ENCODE results near the gene GSTT2. TPM values are rescaled to one million over a fixed set of nuclear protein-coding genes. Genes with fewer than 3 reads are reported as not detected.

The GSTT2 gene
- total RNA-seq, 2 experiments from 2014 or later = not detected

- H3K4me1 Mint-ChIP-seq = peaks cover 14% of the 10 kb centered on the region
- POLR2A ChIA-PET = no interaction called here
- CTCF ChIA-PET = no interaction called here
Observed at GRCh38 chr22:24007253-24008021, 27.5 kb downstream of the GSTT2 start.

DNA sequence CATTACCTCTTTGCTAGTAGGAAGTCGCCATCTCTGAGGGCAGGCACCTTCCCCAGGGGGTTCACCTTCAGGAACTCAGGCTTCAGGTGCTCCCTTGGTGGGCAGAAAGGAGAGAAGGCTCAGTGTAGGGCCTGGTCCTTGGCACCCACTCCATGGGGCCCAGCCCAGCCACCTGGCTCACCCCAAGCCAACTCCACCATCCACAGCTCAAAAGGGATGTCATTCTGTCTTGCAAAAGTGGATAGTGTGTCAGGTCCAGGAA, 28.0 kb downstream of the GSTT2 start:
- Mint-ChIP-seq H3K9me3 (no peaks in the 10 kb centered on the region), H3K27me3 (no peaks in the 10 kb centered on the region), H3K27ac (no peak overlapping the region), H3K36me3 (ENCODE audit: low read depth) (peaks cover 3% of the 10 kb centered on the region), H3K4me1 (peaks cover 15% of the 10 kb centered on the region), H3K4me3 (no peak overlapping the region)
- DNase-seq = no peak
- ChIA-PET POLR2A (no interaction called here), CTCF (no interaction called here)

More at GRCh38 chr22:24007253-24008021, 27.5 kb downstream of the GSTT2 start:
- Mint-ChIP-seq H3K4me3 (no peak overlapping the region), H3K27me3 (no peaks in the 10 kb centered on the region), H3K9me3 (no peaks in the 10 kb centered on the region), H3K27ac (no peak overlapping the region), H3K36me3 (ENCODE audit: low read depth) (peaks cover 3% of the 10 kb centered on the region)
- no peak for DNase-seq

GRCh38 chr22:24008381-24009226, 28.7 kb downstream of the GSTT2 start:
- no peaks in the 10 kb centered on the region for H3K27me3 Mint-ChIP-seq
- peaks cover 20% of the 10 kb centered on the region for H3K4me1 Mint-ChIP-seq
- ChIA-PET POLR2A (interaction anchor here (1.6 kb wide), 1 partner anchor 148 kb away, joined by 6 read pairs; no protein-coding TSS in a partner anchor), CTCF (interaction anchor here (0.7 kb wide), 1 partner anchor 85 kb away, joined by 3 read pairs; no protein-coding TSS in a partner anchor)
- H3K36me3 Mint-ChIP-seq (ENCODE audit: low read depth) = peaks cover 5% of the 10 kb centered on the region
- H3K27ac Mint-ChIP-seq = no peak overlapping the region
- H3K9me3 Mint-ChIP-seq = no peaks in the 10 kb centered on the region
- no peak for DNase-seq
- H3K4me3 Mint-ChIP-seq = no peak overlapping the region

DNA sequence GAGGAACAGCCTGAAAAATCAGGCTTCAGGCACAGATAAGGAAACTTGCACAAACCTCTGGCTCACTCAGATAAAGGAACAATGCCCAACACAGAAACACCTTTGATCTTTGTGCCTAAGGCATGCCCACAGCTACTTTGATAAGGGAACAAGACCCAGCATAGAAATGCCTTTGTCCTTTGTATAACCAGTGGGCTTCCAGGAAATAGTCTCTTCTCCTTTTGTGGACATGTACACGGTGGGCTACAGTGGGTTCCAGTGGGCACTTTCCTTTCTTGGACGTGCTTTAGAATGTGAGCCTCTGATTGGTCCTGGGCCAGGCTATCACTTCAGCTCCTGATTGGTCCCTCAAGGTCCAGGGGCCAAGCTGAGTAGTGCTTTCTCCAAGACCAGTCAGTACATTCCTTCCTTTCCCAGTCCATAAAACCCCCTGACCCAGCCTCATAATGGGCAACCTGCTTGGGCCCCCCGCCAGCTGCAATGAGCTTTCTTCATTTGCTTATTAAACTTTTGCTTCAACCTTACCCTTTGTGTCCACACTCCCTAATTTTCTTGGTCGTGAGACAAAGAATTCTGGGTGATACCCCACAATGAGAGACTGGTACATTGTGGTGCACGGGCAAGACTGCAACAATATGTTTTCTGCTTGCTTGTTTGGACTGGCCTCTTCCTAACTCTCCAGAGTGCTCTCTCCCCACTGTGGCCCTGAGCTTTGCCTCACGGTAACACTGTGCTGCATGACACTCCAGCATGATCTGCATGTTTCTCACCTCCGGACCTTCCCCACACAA, 29.5 kb downstream of the GSTT2 start:
- ChIA-PET CTCF (interaction anchor here (0.7 to 2.3 kb wide), 5 partner anchors 52 to 233 kb away, joined by 3 to 22 read pairs (median 3); no protein-coding TSS in a partner anchor), POLR2A (interaction anchor here (1.3 to 2.0 kb wide), 3 partner anchors 96 to 148 kb away, joined by 3 to 12 read pairs (median 6); no protein-coding TSS in a partner anchor)
- no peak overlapping the region for H3K4me3 Mint-ChIP-seq
- no peak for DNase-seq
- peaks cover 26% of the 10 kb centered on the region for H3K4me1 Mint-ChIP-seq
- H3K36me3 Mint-ChIP-seq (ENCODE audit: low read depth) = peaks cover 10% of the 10 kb centered on the region
- H3K9me3 Mint-ChIP-seq = no peaks in the 10 kb centered on the region
- no peaks in the 10 kb centered on the region for H3K27me3 Mint-ChIP-seq
- H3K27ac Mint-ChIP-seq = no peak overlapping the region

- Mint-ChIP-seq H3K4me3 (peak overlapping the region; percentile 53), H3K27ac (peak overlapping the region; percentile 40), H3K36me3 (ENCODE audit: low read depth) (peaks cover 12% of the 10 kb centered on the region), H3K9me3 (no peaks in the 10 kb centered on the region), H3K4me1 (peaks cover 29% of the 10 kb centered on the region), H3K27me3 (no peaks in the 10 kb centered on the region)
- DNase-seq = no peak
- CTCF ChIA-PET = interaction anchor here (0.8 to 2.3 kb wide), 6 partner anchors 52 to 232 kb away, joined by 3 to 22 read pairs (median 6); partner anchors contain the start of gene MIF
- POLR2A ChIA-PET = interaction anchor here (0.8 to 2.2 kb wide), 6 partner anchors 18 to 147 kb away, joined by 3 to 12 read pairs (median 4); no protein-coding TSS in a partner anchor
Observed at GRCh38 chr22:24010018-24010391, 30.1 kb downstream of the GSTT2 start.

- H3K36me3 Mint-ChIP-seq (ENCODE audit: low read depth) = peaks cover 18% of the 10 kb centered on the region
- peaks cover 2% of the 10 kb centered on the region for H3K9me3 Mint-ChIP-seq
- H3K4me1 Mint-ChIP-seq = peaks cover 31% of the 10 kb centered on the region
- H3K27me3 Mint-ChIP-seq = no peaks in the 10 kb centered on the region
- CTCF ChIA-PET = interaction anchor here (1.0 to 2.3 kb wide), 5 partner anchors 11 to 145 kb away, joined by 3 to 22 read pairs (median 4); partner anchors contain the start of gene MIF
- H3K27ac Mint-ChIP-seq = peak overlapping the region; percentile 86
- H3K4me3 Mint-ChIP-seq = peak overlapping the region; percentile 89
- DNase-seq = no peak
- POLR2A ChIA-PET = interaction anchor here (0.7 to 2.5 kb wide), 8 partner anchors 11 to 544 kb away, joined by 3 to 19 read pairs (median 8); partner anchors contain the start of genes GUCD1, MIF and SNRPD3
Observed at GRCh38 chr22:24011735-24012068, 31.8 kb downstream of the GSTT2 start.

DNA sequence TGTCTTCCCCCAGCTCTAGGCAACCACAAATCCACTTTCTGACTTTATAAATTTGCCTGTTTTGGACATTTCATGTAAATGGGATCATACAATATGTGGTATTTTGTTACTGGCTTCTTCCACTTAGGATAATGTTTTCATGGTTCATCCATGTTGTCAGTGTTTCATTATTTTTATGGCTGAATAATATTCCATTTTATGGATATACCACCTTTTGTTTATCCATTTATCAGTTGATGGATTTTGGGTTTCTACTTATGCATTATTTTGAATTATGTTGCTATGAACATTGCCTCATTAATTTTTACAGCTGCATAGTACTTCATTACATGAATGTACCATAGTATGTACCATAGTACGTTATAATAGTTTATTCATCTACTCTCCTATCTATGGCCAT, 36.2 kb downstream of the GSTT2 start:
- ChIA-PET POLR2A (no interaction called here), CTCF (no interaction called here)
- H3K27ac Mint-ChIP-seq = no peak overlapping the region
- no peak overlapping the region for H3K4me3 Mint-ChIP-seq
- H3K36me3 Mint-ChIP-seq (ENCODE audit: low read depth) = peaks cover 29% of the 10 kb centered on the region
- peaks cover 30% of the 10 kb centered on the region for H3K4me1 Mint-ChIP-seq
- H3K9me3 Mint-ChIP-seq = peaks cover 2% of the 10 kb centered on the region
- DNase-seq = no peak
- no peaks in the 10 kb centered on the region for H3K27me3 Mint-ChIP-seq

- ChIA-PET POLR2A (no interaction called here), CTCF (no interaction called here)
- Mint-ChIP-seq H3K27ac (no peak overlapping the region), H3K36me3 (ENCODE audit: low read depth) (peaks cover 45% of the 10 kb centered on the region), H3K27me3 (no peaks in the 10 kb centered on the region), H3K4me1 (peaks cover 20% of the 10 kb centered on the region), H3K9me3 (no peaks in the 10 kb centered on the region), H3K4me3 (no peak overlapping the region)
- DNase-seq = no peak
Observed at GRCh38 chr22:24021304-24021703, 41.4 kb downstream of the GSTT2 start.

GRCh38 chr22:24023204-24023789, 43.4 kb downstream of the GSTT2 start:
- peaks cover 48% of the 10 kb centered on the region for H3K36me3 Mint-ChIP-seq (ENCODE audit: low read depth)
- H3K9me3 Mint-ChIP-seq = no peaks in the 10 kb centered on the region
- POLR2A ChIA-PET = interaction anchor here (0.9 to 1.5 kb wide), 2 partner anchors 11 to 12 kb away, joined by 4 read pairs; partner anchors contain the start of gene CABIN1
- H3K4me1 Mint-ChIP-seq = peaks cover 21% of the 10 kb centered on the region
- H3K27ac Mint-ChIP-seq = no peak overlapping the region
- DNase-seq = no peak
- no peaks in the 10 kb centered on the region for H3K27me3 Mint-ChIP-seq
- CTCF ChIA-PET = interaction anchor here (1.0 kb wide), 1 partner anchor 12 kb away, joined by 4 read pairs; the partner anchor contains the start of gene CABIN1
- H3K4me3 Mint-ChIP-seq = no peak overlapping the region

GRCh38 chr22:24024354-24024753, 44.4 kb downstream of the GSTT2 start:
- no peak overlapping the region for H3K4me3 Mint-ChIP-seq
- H3K36me3 Mint-ChIP-seq (ENCODE audit: low read depth) = peaks cover 49% of the 10 kb centered on the region
- no peaks in the 10 kb centered on the region for H3K9me3 Mint-ChIP-seq
- no peak overlapping the region for H3K27ac Mint-ChIP-seq
- POLR2A ChIA-PET = no interaction called here
- CTCF ChIA-PET = no interaction called here
- H3K27me3 Mint-ChIP-seq = no peaks in the 10 kb centered on the region
- DNase-seq = no peak
- peaks cover 22% of the 10 kb centered on the region for H3K4me1 Mint-ChIP-seq

DNA sequence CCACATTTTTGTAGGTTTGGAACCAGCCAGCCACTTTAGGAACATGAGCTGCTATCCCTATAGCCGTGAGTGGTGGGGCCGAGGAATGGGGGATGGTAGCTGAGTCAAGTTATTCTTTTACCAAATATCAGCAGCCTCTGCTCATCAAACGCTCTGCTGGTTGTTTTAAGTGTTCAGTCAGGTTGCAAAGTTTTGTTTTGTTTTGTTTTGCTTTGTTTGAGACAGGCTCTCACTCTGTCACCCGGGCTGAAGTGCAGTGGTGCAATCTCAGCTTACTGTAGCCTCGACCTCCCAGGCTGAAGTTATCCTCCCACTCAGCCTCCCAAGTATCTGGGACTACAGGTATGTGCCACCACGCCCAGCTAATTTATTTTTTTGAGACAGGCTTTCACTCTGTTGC, 45.5 kb downstream of the GSTT2 start:
- CTCF ChIA-PET = interaction anchor here (1.2 kb wide), 1 partner anchor 14 kb away, joined by 3 read pairs; the partner anchor contains the start of gene CABIN1
- no peak overlapping the region for H3K27ac Mint-ChIP-seq
- no peaks in the 10 kb centered on the region for H3K9me3 Mint-ChIP-seq
- POLR2A ChIA-PET = no interaction called here
- DNase-seq = no peak
- no peaks in the 10 kb centered on the region for H3K27me3 Mint-ChIP-seq
- H3K4me3 Mint-ChIP-seq = no peak overlapping the region
- H3K36me3 Mint-ChIP-seq (ENCODE audit: low read depth) = peaks cover 48% of the 10 kb centered on the region
- H3K4me1 Mint-ChIP-seq = peaks cover 22% of the 10 kb centered on the region

- Mint-ChIP-seq H3K4me1 (peaks cover 22% of the 10 kb centered on the region), H3K27me3 (no peaks in the 10 kb centered on the region), H3K9me3 (no peaks in the 10 kb centered on the region), H3K27ac (no peak overlapping the region), H3K36me3 (ENCODE audit: low read depth) (peaks cover 45% of the 10 kb centered on the region), H3K4me3 (no peak overlapping the region)
- CTCF ChIA-PET = interaction anchor here (1.2 kb wide), 1 partner anchor 15 kb away, joined by 3 read pairs; the partner anchor contains the start of gene CABIN1
- DNase-seq = no peak
- POLR2A ChIA-PET = no interaction called here
Observed at GRCh38 chr22:24026056-24026455, 46.1 kb downstream of the GSTT2 start.

Data from activated CD4-positive, alpha-beta memory T cell treated with anti-CD3 and anti-CD28 coated beads, Interleukin-2, amount 10 ng/mL, durations not matched to agents 7 days and 5 days (primary cell).